ENCODE data around the gene TMEFF2.

Gene TMEFF2

GRCh38 chr2:192026059-192026824 lies 168.5 kb downstream of the TMEFF2 start:
- H3K36me3 ChIP-seq (ENCODE audit: insufficient read depth, low read length), result no peaks in the 10 kb centered on the region
- no peaks in the 10 kb centered on the region for H4K20me1 ChIP-seq (ENCODE audit: insufficient read depth, low read length, poor library complexity, severe bottlenecking)
- no peaks in the 10 kb centered on the region for H3K79me2 ChIP-seq (ENCODE audit: insufficient read depth, low read length)
- H3K4me1 ChIP-seq (ENCODE audit: insufficient read depth, low read length, poor library complexity, severe bottlenecking), result no peaks in the 10 kb centered on the region
- no peak for TF ChIP-seq CTCF (conservative IDR thresholded peaks at IDR 0.05; ENCODE audit: low read length)
- TF ChIP-seq EZH2phosphoT487 (IDR thresholded peaks at IDR 0.05; ENCODE audit: borderline replicate concordance), result no peak
- no peaks in the 10 kb centered on the region for H3K27me3 ChIP-seq (ENCODE audit: insufficient read depth, low read length, poor library complexity, severe bottlenecking)
- no peaks in the 10 kb centered on the region for H3K9me3 ChIP-seq (ENCODE audit: insufficient read depth, low read depth, low read length)
- no peak overlapping the region for H2AFZ ChIP-seq (ENCODE audit: low read length)
- no peak overlapping the region for H3K4me2 ChIP-seq (ENCODE audit: low read depth, low read length, poor library complexity, severe bottlenecking)
- no peak overlapping the region for H3K9ac ChIP-seq (ENCODE audit: low read depth, low read length, poor library complexity, severe bottlenecking)
- H3K9me2 ChIP-seq (replicated peaks; ENCODE audit: low read depth, low read length), result no peaks in the 10 kb centered on the region
- no peaks in the 10 kb centered on the region for H3F3A ChIP-seq (ENCODE audit: low read depth)
- no peak overlapping the region for H3K4me3 ChIP-seq (ENCODE audit: low read length, poor library complexity, severe bottlenecking)

- H4K20me1 ChIP-seq (ENCODE audit: insufficient read depth, low read length, poor library complexity, severe bottlenecking), result no peaks in the 10 kb centered on the region
- H3K9ac ChIP-seq (ENCODE audit: low read depth, low read length, poor library complexity, severe bottlenecking), result no peak overlapping the region
- no peaks in the 10 kb centered on the region for H3K9me2 ChIP-seq (replicated peaks; ENCODE audit: low read depth, low read length)
- H3K36me3 ChIP-seq (ENCODE audit: insufficient read depth, low read length), result no peaks in the 10 kb centered on the region
- no peaks in the 10 kb centered on the region for H3K27me3 ChIP-seq (ENCODE audit: insufficient read depth, low read length, poor library complexity, severe bottlenecking)
- H3K9me3 ChIP-seq (ENCODE audit: insufficient read depth, low read depth, low read length), result no peaks in the 10 kb centered on the region
- H3K4me2 ChIP-seq (ENCODE audit: low read depth, low read length, poor library complexity, severe bottlenecking), result no peak overlapping the region
- H2AFZ ChIP-seq (ENCODE audit: low read length), result no peak overlapping the region
- H3K4me1 ChIP-seq (ENCODE audit: insufficient read depth, low read length, poor library complexity, severe bottlenecking), result no peaks in the 10 kb centered on the region
- H3K79me2 ChIP-seq (ENCODE audit: insufficient read depth, low read length), result no peaks in the 10 kb centered on the region
- TF ChIP-seq EZH2phosphoT487 (IDR thresholded peaks at IDR 0.05; ENCODE audit: borderline replicate concordance) (no peak), CTCF (conservative IDR thresholded peaks at IDR 0.05; ENCODE audit: low read length) (0 out of 2 replicates have a peak, but pooled peaks have one; percentile 19)
- no peaks in the 10 kb centered on the region for H3F3A ChIP-seq (ENCODE audit: low read depth)
- no peak overlapping the region for H3K4me3 ChIP-seq (ENCODE audit: low read length, poor library complexity, severe bottlenecking)
These were observed 169.1 kb downstream of the TMEFF2 start for GRCh38 chr2:192025637-192026036.

- Histone ChIP-seq H4K20me1 (ENCODE audit: insufficient read depth, low read length, poor library complexity, severe bottlenecking) (no peaks in the 10 kb centered on the region), H3K9ac (ENCODE audit: low read depth, low read length, poor library complexity, severe bottlenecking) (no peak overlapping the region), H3K79me2 (ENCODE audit: insufficient read depth, low read length) (no peaks in the 10 kb centered on the region), H3F3A (ENCODE audit: low read depth) (no peaks in the 10 kb centered on the region), H3K4me1 (ENCODE audit: insufficient read depth, low read length, poor library complexity, severe bottlenecking) (peaks cover 3% of the 10 kb centered on the region), H3K4me3 (ENCODE audit: low read length, poor library complexity, severe bottlenecking) (no peak overlapping the region), H3K27me3 (ENCODE audit: insufficient read depth, low read length, poor library complexity, severe bottlenecking) (no peaks in the 10 kb centered on the region), H3K36me3 (ENCODE audit: insufficient read depth, low read length) (no peaks in the 10 kb centered on the region), H2AFZ (ENCODE audit: low read length) (no peak overlapping the region), H3K9me3 (ENCODE audit: insufficient read depth, low read depth, low read length) (no peaks in the 10 kb centered on the region), H3K4me2 (ENCODE audit: low read depth, low read length, poor library complexity, severe bottlenecking) (no peak overlapping the region), H3K9me2 (replicated peaks; ENCODE audit: low read depth, low read length) (no peaks in the 10 kb centered on the region)
- TF ChIP-seq EZH2phosphoT487 (IDR thresholded peaks at IDR 0.05; ENCODE audit: borderline replicate concordance), result no peak
- no peak for TF ChIP-seq CTCF (conservative IDR thresholded peaks at IDR 0.05; ENCODE audit: low read length)
These were observed 171.7 kb downstream of the TMEFF2 start for GRCh38 chr2:192023006-192023405.

Measured in Loucy (cell line).